Measurements from ENCODE around the gene HACD1.
"Not testable (repeated sequence)": the region's sequence is repeated elsewhere in the genome, so short reads cannot be mapped to it uniquely, and the experiment has no call there.

The HACD1 gene

DNA sequence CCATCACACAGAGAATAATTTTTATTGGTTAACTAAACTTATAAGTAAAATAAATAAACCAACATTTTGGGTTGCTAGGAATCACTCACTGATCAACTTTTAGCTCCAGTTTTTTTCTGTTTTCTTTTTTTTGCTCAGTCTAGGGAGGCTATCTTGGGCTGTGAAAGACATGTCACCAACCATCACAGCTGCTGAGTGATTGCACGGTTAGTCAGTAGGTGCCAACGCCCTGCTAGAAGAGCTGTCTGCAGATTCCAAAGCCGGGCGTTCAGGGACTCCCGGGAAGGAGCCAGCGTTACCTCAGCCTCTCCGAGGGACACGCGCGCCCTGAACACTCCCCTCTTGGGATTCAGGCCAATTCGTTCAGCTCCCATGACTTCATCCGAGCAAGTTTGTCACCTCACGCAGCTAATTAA, 26.2 kb upstream of the HACD1 start:
- DNase-seq = no peak

DNA sequence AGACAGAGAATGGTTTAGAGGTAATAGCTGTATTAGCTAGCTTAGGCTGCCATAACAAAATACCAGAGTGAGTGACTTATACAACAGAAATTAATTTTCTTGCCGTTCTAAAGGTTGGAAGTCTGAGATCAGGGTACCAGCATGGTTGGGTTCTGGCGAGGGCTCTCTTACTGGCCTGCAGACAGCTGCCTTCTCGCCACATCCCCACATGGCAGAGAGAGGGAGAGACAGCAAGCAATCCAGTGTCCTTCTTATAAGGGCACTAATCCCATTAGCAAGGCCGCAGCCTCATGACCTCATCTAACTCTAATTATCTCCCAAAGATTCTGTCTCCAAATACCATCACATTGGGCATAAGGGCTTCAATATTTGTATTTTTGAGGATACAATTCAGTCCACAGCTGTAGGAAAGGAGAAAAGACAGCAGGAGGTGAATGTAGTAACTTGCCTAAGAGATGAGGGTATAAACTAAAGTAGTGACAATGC, 23.2 kb upstream of the HACD1 start:
- DNase-seq = no peak

DNA sequence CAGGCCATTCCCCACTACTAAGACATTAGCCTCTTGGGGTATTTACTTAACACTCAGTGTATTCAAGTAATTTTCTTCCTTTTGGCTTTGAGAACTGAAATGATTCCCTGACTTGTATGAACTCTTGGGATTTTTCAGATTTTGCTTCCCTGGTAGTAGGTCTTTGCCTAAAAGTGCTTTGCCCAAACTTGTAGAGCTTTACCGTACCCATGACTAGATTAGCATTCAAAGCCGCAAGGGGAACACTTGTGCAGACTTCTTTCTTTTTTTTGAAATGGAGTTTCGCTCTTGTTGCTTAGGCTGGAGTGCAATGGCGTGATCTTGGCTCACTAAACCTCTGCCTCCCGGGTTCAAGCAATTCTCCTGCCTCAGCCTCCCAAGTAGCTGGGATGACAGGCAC, 20.7 kb upstream of the HACD1 start:
- DNase-seq = no peak

DNA sequence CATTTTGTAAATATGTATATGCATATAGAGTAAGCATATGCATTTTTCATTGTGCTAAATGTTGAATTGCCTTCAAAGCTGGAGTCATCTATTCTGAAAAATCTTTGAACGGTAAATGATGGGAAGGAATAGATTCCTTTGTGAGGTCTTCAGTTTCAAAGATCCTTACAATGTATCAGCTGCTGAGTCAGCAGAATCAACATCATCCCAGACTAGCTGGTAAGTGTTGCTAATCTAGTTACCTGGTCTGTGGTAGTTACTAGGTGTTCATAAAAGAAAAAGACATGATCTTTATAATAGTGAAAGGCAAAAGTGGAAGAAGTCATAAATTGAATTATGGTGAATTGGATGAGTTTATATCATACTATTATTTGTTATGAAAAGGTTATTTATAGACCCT, 16.2 kb upstream of the HACD1 start:
- DNase-seq = no peak

DNA sequence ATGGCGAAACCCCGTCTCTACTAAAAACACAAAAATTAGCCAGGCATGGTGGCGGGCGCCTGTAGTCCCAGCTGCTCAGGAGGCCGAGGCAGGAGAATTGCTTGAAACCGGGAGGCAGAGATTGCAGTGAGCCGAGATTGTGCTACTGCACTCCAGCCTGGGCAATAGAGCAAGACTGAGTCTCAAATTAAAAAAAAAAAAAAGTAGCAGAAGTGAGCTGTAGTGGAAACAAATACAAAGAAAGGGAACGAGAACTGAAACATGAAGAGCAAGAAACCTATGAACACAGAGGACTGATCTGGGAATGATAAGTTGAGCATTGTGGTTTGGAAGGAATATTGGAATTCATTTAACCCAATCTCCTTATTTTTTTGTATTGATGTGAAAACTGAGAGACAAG, 15.4 kb upstream of the HACD1 start:
- DNase-seq = not testable (repeated sequence)

DNA sequence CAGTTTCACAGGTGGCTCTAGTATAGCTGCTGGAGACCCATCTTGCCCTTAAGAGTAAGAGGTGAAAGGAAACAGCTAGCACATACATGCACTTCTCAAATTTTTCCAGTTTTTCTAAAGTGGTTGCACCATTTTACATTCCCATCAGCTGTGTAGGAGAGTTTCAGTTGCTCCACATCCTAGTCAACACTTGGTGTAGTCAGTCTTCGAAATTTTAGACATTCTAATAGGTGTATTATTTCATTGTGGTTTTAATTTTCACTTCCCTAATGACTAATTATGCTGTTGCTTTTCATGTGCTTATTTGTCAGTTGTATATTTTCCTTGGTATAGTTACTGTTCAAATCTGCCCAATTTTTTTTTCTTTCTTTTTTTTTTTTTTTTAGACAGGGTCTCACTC, 9.5 kb upstream of the HACD1 start:
- no peak for DNase-seq

DNA sequence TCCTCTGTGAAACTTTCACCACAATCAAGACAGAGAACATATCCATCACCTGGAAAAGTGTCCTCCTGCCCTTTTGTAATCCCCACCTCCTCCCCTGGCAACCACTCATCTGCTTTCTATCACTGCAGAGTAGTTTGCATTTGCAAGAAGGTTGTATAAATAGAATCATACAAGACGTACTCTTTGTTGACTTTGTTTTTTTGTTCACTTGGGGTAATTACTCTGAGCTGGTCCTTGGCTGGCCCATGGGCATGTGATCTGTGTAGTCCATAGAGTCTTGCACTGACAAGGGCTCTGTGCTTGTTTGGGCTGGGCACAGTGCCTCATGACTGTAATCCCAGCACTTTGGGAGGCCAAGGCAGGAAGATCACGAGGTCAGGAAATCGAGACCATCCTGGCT, 7.8 kb upstream of the HACD1 start:
- DNase-seq = no peak

DNA sequence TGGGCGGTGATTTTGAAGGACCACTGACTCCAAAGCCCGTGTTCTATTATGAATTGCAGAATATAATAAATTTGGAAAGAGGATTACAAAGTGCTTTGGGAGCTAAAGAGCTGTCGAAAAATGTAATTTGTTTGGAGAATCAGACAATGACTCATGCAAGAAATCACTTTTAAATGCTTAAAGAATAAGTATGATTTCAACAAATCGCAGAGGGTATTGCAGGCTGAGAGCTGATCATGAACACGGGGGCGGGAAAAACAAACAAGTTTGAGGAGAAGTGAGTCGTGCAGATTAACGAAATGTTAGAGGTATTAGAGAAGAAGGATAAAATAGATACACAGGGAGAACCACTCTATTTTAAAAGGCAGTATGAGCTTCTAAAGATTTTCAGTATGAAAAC, 4.9 kb upstream of the HACD1 start:
- no peak for DNase-seq

DNA sequence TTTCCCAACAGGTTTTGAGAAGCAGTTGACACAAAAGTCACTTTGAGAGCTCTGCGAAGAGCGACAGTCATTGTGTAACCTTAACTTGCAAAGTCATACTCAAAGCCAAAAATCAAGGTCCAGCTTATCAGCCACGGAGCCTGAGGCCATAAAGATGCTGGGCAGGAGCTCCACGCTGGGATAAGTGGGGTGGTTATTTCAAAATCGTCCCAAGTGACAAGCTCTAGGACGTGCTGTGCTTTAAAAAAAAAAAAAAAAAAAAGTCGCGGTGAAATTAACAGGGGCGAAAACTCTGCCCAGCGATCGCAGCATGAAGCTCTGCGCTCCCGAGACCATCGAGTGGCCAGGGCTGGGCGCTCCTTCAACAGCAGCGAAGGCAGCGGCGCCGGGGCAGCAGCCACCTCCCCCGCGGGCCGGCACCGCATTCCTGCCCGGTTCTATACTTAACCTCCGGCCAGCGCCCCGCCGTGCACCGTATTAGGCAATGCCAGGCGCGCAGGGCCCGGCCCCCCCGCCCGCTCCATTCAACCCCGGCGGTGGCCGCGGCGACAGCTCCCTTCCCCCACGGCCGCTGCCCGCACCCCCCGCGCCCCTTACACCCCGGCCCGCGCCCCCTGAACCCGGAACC, 657 bp downstream of the HACD1 start:
- no peak for DNase-seq

DNA sequence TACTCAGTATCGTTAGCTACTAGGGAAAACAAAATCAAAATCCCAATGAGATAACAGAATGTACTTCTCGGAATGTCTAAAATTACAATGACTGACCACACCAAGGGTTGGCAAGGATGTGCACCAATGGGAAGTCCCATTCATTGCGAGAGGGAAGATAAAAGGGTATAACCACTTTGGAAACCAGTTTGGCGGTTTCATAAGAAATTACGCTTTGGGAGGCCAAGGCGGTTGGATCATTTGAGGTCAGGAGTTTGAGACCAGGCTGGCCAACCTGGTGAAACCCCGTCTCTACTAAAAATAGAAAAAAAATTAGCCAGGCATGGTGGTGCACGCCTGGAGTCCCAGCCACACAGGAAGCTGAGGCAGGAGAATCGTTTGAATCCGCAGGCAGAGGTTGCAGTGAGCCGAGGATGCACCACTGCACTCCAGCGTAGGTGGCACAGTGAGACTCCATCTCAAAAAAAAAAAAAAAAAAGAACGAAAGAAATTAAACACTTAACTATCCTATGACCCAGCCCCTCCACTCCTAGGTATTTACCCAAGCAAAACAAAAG, 7.6 kb downstream of the HACD1 start:
- no peak for DNase-seq

DNA sequence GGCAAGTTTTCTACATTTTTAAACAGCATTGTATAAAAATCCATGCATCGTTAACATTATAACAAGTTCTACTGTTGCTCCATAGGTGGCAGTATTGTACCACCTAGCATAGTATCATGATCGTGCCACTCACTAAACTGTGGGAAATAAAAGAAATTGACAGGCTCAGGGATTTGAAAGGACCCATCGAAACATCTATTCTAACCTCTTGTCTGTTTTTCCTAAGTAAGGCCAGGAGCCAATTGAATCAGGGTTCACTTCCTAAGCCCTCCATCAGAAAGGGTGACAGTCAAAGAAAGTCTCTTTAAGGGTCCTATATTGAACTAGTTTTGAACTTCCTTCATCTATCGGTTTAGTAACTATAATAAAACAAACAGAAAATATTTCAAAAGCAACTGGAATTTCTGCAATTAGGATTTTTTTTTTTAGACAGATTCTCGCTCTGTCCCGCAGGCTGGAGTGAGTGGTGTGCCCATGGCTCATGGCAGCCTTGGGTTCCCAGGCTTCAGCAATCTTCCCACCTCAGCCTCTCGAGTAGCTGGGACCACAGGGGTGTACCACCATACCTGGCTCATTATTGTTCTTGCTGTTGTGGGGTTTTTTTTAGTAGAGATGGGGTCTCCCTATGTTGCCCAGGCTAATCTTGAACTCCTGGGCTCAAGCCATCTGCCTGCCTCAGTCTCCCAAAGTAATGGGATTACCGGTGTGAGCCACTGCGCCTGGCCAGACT, 9.4 kb downstream of the HACD1 start:
- no peak for DNase-seq

DNA sequence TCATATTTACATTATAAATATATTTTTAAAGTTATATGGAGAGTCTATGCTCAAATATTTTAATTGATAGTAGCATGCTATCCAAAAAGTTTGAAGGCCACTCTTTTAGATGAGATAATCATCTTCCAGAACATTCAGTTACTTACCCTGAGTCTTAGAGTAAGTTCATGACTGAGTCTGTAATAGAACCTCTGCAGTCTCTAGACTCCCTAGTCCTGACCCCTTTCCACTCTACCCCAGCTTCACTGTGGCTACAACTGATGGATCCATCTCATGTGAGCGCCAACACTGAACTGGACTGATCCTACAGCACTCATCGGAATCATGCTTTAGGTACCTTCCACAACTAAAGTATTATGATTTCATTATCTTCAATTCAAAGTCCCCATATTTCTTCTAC, 10.1 kb downstream of the HACD1 start:
- no peak for DNase-seq

DNA sequence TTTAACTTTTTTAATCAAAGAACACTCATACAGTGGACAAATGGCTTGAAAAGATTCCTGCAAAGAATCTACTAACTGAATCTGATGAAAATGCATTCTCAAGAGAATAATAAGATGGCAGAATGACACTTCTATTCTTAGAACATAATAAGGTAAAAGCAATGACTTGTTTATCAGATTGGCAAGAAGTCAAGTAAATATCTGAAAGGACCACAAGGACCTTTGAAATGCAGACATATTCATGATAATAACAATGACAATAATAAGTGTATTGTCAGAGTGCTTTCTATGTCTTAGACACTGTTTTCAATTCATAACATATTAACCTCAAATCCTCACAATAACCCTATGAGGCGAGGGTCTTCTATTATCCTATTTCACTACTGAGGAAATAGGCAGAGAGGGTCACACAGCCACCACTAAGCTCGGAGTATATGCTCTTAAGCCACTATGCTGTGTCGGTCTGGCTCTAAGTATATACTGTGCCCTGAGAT, 10.6 kb downstream of the HACD1 start:
- no peak for DNase-seq

DNA sequence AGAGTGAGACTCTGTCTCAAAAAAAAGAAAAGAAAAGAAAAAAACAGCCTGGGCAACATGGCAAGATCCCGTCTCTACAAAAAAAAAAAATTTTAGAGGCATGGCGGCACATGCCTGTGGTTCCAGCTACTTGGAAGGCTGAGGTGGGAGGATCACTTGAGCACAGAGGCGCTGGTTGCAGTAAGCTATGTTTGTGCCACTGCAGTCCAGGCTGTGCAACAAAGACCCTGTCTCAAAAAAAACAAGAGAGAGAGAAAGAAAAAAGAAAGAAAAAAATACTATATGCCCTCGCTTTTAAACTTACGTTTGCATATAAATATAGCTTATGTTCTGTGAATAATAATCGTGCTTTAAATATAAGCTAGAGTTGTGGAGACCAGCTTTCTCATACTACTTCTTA, 11.2 kb downstream of the HACD1 start:
- no peak for DNase-seq

DNA sequence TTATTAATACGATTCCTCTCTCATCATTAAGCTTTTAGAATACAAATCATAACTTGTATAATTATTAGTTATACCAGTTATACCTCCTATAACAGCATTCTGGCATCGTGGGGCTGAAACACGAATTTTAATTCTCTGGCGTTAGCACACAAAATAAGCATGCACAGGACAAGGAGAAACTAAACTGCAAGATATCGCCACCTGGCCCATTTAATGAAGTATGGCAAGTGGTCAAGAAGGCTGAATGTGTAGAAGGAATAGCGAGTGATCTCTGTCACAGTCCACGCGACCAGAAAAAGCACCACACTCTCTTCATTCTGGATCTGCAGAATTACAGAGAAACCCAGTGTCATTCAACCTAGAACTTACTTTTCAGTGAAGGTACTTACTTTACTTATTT, 18.1 kb downstream of the HACD1 start:
- DNase-seq = no peak

DNA sequence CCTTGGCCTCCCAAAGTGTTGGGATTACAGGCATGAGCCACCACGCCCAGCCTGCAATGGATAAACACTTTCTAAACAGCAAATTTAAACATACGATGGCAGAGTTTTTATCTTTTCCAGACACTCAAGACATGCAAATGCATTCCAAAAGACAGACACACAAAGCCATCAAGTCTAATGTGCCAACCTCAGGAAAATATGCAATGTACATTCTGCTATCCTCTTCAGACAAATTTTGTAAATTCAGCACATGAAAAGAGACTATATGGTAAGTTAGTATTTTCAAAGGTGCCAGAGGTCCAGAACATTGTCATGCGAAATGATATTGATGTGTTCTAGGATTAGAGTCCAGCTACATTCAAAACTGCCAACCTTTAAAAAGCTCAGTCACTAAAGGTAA, 19.8 kb downstream of the HACD1 start:
- DNase-seq = no peak

DNA sequence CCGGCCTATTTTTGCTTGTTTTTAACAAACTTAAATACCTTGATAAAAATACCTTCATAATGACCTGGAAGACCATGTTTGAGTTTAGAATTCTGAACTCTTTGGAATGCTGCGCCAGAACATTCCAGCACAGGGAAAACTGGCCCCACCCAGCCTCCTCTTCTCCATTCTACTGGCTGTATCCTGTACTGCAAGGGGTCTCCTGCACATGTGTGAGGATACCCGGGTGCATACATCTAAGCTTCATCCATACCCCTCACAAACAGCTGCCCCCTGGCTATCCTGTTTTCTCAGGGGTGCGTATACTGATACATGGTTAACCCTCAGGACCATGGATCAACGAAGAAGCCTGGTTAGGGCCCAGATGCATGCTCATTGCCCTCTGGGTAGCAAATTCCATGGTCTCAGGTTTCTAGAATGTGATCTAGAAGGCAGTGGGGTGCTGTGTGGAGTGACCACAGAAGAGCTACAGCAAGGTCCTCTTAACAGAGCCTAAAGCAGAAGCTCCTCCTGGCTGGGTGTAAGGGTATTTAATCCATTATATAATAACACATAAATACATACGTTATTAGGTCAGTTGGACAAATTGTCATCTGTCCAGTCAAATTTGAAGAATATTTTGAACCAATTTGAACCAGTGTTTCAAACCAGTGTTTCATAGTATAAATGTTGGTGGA, 26.1 kb downstream of the HACD1 start:
- no peak for DNase-seq

DNA sequence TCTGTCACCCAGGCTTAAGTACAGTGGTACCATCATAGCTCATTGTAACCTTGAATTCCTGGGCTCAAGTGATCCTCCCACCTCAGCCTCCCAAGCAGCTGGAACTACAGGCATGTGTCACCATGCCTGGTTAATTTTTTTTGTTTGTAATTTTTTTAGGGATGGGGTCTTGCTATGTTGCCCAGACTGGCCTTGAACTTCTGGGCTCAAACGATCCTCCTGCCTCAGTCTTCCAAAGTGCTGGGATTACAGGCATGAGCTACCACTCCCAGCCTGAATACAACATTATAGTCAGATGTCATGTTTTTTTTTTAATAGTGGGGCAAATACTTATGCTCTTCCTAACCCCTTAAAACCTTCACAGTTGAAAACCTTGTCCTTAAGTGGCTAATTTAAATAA, 27.9 kb downstream of the HACD1 start:
- DNase-seq = not testable (repeated sequence)

DNA sequence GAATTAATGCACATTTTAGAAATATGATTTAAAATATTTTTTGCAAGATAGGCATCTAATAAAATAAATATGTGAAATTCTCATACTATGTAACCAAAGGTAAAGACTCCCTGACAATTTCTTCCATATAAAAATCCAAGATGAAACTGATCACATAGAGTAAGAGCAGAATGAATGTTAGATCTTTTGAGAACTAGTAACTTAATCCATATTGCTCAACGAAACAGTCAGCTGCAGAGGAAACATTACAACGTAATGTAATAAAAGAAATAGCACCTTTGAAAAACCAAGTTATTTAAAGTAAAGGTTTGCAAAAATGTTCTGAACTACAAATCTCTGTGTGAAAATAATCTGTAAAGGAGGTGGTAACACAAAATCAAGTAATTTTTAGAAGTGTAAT, 28.8 kb downstream of the HACD1 start:
- no peak for DNase-seq

DNA sequence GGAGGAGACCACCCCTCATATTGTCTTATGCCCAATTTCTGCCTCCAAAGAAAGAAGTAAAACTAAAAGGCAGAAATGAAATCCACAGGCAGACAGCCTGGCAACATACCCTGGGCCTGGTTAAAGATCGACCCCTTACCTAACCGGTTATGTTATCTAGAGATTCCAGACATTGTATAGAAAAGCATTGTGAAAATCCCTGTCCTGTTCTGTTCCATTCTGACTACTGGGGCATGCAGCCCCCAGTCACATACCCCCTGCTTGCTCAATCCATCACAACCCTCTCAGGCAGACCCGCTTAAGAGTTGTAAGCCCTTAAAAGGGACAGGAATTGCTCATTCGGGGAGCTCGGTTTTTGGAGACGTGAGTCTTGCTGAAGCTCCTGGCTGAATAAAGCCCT, 29.9 kb downstream of the HACD1 start:
- not testable (repeated sequence) for DNase-seq

DNA sequence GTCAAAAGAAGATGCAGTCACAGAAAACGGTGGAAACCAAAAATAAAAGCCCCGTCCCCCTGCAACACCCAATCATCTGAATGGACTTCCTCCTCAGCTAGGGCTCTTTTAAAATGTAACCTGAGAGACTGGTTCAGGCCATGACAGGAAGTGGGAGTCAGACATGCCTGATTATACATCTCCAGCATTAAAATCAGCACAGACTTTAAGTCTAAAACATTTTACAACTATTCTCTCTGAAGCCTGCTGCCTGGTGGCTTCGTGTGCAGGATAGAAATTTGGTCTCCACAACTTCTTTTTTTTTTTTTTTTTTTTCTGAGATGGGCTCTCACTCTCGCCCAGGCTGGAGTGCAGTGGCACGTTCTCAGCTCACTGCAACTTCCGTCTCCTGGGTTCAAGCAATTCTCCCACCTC, 30.3 kb downstream of the HACD1 start:
- DNase-seq = no peak

DNA sequence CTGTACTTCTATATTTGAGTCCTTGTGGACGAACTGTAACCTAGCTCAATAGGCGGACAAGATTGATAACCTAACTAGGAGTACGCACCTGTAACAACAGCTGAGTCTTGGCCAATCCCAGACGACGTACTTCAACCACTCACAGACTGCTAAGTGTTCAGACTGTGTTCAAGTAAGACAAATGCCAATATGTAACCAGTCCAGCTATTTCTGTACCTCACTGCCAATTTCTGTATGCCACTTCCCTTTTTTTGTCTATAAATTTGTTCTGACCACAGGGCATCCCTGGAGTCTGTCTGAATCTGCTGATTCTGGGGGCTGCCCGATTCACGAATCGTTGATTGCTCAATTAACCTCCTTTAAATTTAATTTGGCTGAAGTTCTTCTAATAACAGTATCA, 32.2 kb downstream of the HACD1 start:
- DNase-seq = no peak

DNA sequence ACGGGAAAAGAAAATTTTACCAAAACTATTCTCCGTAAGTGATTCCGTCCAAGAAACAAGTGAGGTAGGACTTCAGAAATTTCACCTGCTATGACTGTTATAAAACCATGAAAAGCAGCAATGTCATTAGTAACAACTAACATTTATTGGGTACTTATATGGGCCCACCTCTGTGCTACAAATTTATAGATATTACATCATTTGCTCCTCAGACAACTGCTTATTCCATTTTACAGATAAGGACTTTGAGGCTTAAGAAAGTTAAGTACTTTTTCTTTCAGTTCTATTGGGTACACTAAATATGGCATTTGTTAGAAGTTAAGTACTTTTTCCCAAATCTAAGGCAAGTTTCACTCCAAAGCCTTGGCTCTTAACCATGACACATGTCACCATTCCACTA, 36.3 kb downstream of the HACD1 start:
- no peak for DNase-seq

DNA sequence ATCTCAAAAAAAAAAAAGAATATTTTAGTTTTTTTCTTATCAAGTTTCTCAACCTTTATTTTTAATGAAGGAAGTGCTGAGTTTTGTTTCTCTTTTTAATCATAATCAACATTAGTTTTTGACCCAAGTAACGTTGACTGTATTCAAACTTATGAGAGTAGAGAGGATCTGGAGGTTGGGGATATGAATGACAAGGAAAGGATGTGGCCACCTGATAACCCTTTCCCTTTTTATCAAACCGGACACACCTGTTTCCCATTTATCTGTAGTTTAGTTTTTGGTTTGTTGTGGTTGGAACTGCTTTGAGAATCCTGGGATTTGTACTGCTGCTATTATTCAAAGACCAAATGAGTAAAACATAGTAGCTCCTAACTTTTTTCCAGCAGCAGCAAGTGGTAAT, 38.6 kb downstream of the HACD1 start:
- no peak for DNase-seq

Data from NCI-H1417 treated with DMSO at 0.1 percent for 48 hours (cell line).